A673 (cell line): ENCODE measurements around the gene FBLN1.

Source experiments
- CTCF ChIP-seq: fragments of 300-800, 200-600 bp; sonication (generic); conservative IDR thresholded peaks from 2 replicates; pipeline ENCODE4 v1.5.1; 2017; ENCODE audit warnings: low read depth, mild to moderate bottlenecking, antibody characterized with exemption, low read length, moderate library complexity, mixed read lengths
- EZH2 ChIP-seq: fragments of 200-600 bp; sonication (generic); IDR thresholded peaks from 2 replicates; pipeline ENCODE4 v1.6.1; 2017; ENCODE audit warnings: borderline replicate concordance, low read depth, mild to moderate bottlenecking, mixed read lengths, antibody characterized with exemption, low read length; ENCODE audit not compliant: poor library complexity, severe bottlenecking

- TF ChIP-seq CTCF (no peak), EZH2 (no peak)
Observed at GRCh38 chr22:45550416-45550815, 47.7 kb downstream of the FBLN1 start.
